Effector memory CD8-positive, alpha-beta T cell (primary cell): ENCODE data around the gene ST3GAL6.

Experiments
- ATAC-seq: fragments of 150-1000 bp; cut with Tn5 transposase; replicated peaks from 2 replicates; pipeline ENCODE4 v1.10.0; 2021; ENCODE audit warnings: mild to moderate bottlenecking, moderate library complexity
- DNase-seq, 3 experiments: peaks; one replicate each; pipeline ENCODE4 v3.0.0; 2021
- H3K27ac Mint-ChIP-seq, 2 donors: one replicate each; pipeline ENCODE4 v1.8.0; 2022; ENCODE audit warnings: mild to moderate bottlenecking in 2 of 2, mixed read lengths in 2 of 2, moderate library complexity in 2 of 2
- H3K27me3 Mint-ChIP-seq, 2 donors: one replicate each; pipeline ENCODE4 v1.8.0; 2022; ENCODE audit warnings: mixed read lengths in 2 of 2
- H3K36me3 Mint-ChIP-seq: one replicate; pipeline ENCODE4 v1.8.0; 2022; ENCODE audit warnings: mild to moderate bottlenecking, moderate library complexity, mixed read lengths; ENCODE audit not compliant: insufficient read depth
- H3K4me1 Mint-ChIP-seq, 2 donors: one replicate each; pipeline ENCODE4 v1.8.0; 2022; ENCODE audit warnings: low read depth in 2 of 2, mixed read lengths in 2 of 2
- H3K4me3 Mint-ChIP-seq, 2 donors: one replicate each; pipeline ENCODE4 v1.8.0; 2022; ENCODE audit warnings: mild to moderate bottlenecking in 2 of 2, mixed read lengths in 2 of 2, moderate library complexity in 2 of 2
- H3K9me3 Mint-ChIP-seq, 2 donors: one replicate each; pipeline ENCODE4 v1.8.0; 2022; ENCODE audit warnings: mixed read lengths in 2 of 2

ST3GAL6 gene

GRCh38 chr3:98770261-98771039 lies 7.3 kb downstream of the ST3GAL6 start:
- H3K9me3 Mint-ChIP-seq = no peaks in the 10 kb centered on the region
- H3K4me1 Mint-ChIP-seq = no peaks in the 10 kb centered on the region
- H3K27ac Mint-ChIP-seq = no peak overlapping the region
- H3K36me3 Mint-ChIP-seq = no peaks in the 10 kb centered on the region
- no peak overlapping the region for H3K4me3 Mint-ChIP-seq
- ATAC-seq (no peak), DNase-seq (no peak)
- H3K27me3 Mint-ChIP-seq = peaks cover 19 to 36% of the 10 kb centered on the region in 2 donors

- H3K4me3 Mint-ChIP-seq = no peak overlapping the region
Observed at GRCh38 chr3:98772022-98772421, 8.9 kb downstream of the ST3GAL6 start.

GRCh38 chr3:98775459-98776139 lies 12.5 kb downstream of the ST3GAL6 start:
- Mint-ChIP-seq H3K4me1 (no peaks in the 10 kb centered on the region), H3K36me3 (no peaks in the 10 kb centered on the region), H3K27me3 (peaks cover 48 to 57% of the 10 kb centered on the region in 2 donors), H3K4me3 (no peak overlapping the region), H3K27ac (no peak overlapping the region), H3K9me3 (peaks cover 0 to 2% of the 10 kb centered on the region in 2 donors)
- no peak for ATAC-seq
- DNase-seq = no peak

More at GRCh38 chr3:98772022-98772421, 8.9 kb downstream of the ST3GAL6 start:
- DNase-seq = no peak
- no peak for ATAC-seq
- no peak overlapping the region for H3K27ac Mint-ChIP-seq
- H3K4me1 Mint-ChIP-seq = no peaks in the 10 kb centered on the region
- no peaks in the 10 kb centered on the region for H3K9me3 Mint-ChIP-seq
- H3K36me3 Mint-ChIP-seq = no peaks in the 10 kb centered on the region
- peaks cover 24 to 39% of the 10 kb centered on the region in 2 donors for H3K27me3 Mint-ChIP-seq

- Mint-ChIP-seq H3K9me3 (peaks cover 0 to 2% of the 10 kb centered on the region in 2 donors), H3K27me3 (peaks cover 50 to 52% of the 10 kb centered on the region in 2 donors), H3K36me3 (no peaks in the 10 kb centered on the region), H3K4me3 (no peak overlapping the region), H3K4me1 (no peaks in the 10 kb centered on the region), H3K27ac (no peak overlapping the region)
- DNase-seq (no peak), ATAC-seq (no peak)
Observed at GRCh38 chr3:98776140-98776493, 13.0 kb downstream of the ST3GAL6 start.

GRCh38 chr3:98777286-98777685 lies 14.1 kb downstream of the ST3GAL6 start:
- H3K27me3 Mint-ChIP-seq = peaks cover 49 to 50% of the 10 kb centered on the region in 2 donors
- ATAC-seq (no peak), DNase-seq (no peak)
- no peak overlapping the region for H3K4me3 Mint-ChIP-seq
- no peaks in the 10 kb centered on the region for H3K36me3 Mint-ChIP-seq
- no peak overlapping the region for H3K27ac Mint-ChIP-seq
- H3K4me1 Mint-ChIP-seq = no peaks in the 10 kb centered on the region
- peaks cover 0 to 2% of the 10 kb centered on the region in 2 donors for H3K9me3 Mint-ChIP-seq

- DNase-seq (no peak), ATAC-seq (no peak)
- Mint-ChIP-seq H3K36me3 (no peaks in the 10 kb centered on the region), H3K9me3 (peaks cover 0 to 2% of the 10 kb centered on the region in 2 donors), H3K4me3 (no peak overlapping the region), H3K27me3 (peaks cover 49 to 50% of the 10 kb centered on the region in 2 donors), H3K4me1 (no peaks in the 10 kb centered on the region), H3K27ac (no peak overlapping the region)
Observed at GRCh38 chr3:98777801-98778220, 14.7 kb downstream of the ST3GAL6 start.

- ATAC-seq (no peak), DNase-seq (no peak)
- H3K36me3 Mint-ChIP-seq = no peaks in the 10 kb centered on the region
- H3K9me3 Mint-ChIP-seq = peaks cover 0 to 2% of the 10 kb centered on the region in 2 donors
- H3K4me1 Mint-ChIP-seq = no peaks in the 10 kb centered on the region
- no peak overlapping the region for H3K27ac Mint-ChIP-seq
- H3K4me3 Mint-ChIP-seq = no peak overlapping the region
- peaks cover 50 to 51% of the 10 kb centered on the region in 2 donors for H3K27me3 Mint-ChIP-seq
Observed at GRCh38 chr3:98778383-98778782, 15.2 kb downstream of the ST3GAL6 start.

- Mint-ChIP-seq H3K4me1 (no peaks in the 10 kb centered on the region), H3K4me3 (no peak overlapping the region), H3K27ac (no peak overlapping the region), H3K9me3 (peaks cover 0 to 2% of the 10 kb centered on the region in 2 donors), H3K36me3 (no peaks in the 10 kb centered on the region), H3K27me3 (peaks cover 47 to 50% of the 10 kb centered on the region in 2 donors)
- no peak for ATAC-seq
- DNase-seq = no peak
Observed at GRCh38 chr3:98778852-98779413, 15.8 kb downstream of the ST3GAL6 start.

- no peak overlapping the region for H3K27ac Mint-ChIP-seq
- H3K27me3 Mint-ChIP-seq = peaks cover 42 to 44% of the 10 kb centered on the region in 2 donors
- DNase-seq (no peak), ATAC-seq (no peak)
- no peaks in the 10 kb centered on the region for H3K4me1 Mint-ChIP-seq
- H3K9me3 Mint-ChIP-seq = peaks cover 0 to 2% of the 10 kb centered on the region in 2 donors
- no peaks in the 10 kb centered on the region for H3K36me3 Mint-ChIP-seq
- H3K4me3 Mint-ChIP-seq = no peak overlapping the region
Observed at GRCh38 chr3:98779541-98780335, 16.6 kb downstream of the ST3GAL6 start.

GRCh38 chr3:98780343-98780742 lies 17.2 kb downstream of the ST3GAL6 start:
- peaks cover 41 to 44% of the 10 kb centered on the region in 2 donors for H3K27me3 Mint-ChIP-seq
- peaks cover 0 to 2% of the 10 kb centered on the region in 2 donors for H3K9me3 Mint-ChIP-seq
- H3K4me3 Mint-ChIP-seq = no peak overlapping the region
- H3K4me1 Mint-ChIP-seq = no peaks in the 10 kb centered on the region
- DNase-seq = no peak
- ATAC-seq = no peak
- H3K27ac Mint-ChIP-seq = no peak overlapping the region
- H3K36me3 Mint-ChIP-seq = no peaks in the 10 kb centered on the region

GRCh38 chr3:98782824-98783500 lies 19.8 kb downstream of the ST3GAL6 start:
- no peaks in the 10 kb centered on the region for H3K9me3 Mint-ChIP-seq
- ATAC-seq (no peak), DNase-seq (no peak)
- H3K4me1 Mint-ChIP-seq = no peaks in the 10 kb centered on the region
- no peak overlapping the region for H3K27ac Mint-ChIP-seq
- H3K4me3 Mint-ChIP-seq = no peak overlapping the region
- H3K27me3 Mint-ChIP-seq = peaks cover 27 to 43% of the 10 kb centered on the region in 2 donors
- no peaks in the 10 kb centered on the region for H3K36me3 Mint-ChIP-seq

- Mint-ChIP-seq H3K27ac (no peak overlapping the region), H3K4me1 (no peaks in the 10 kb centered on the region), H3K4me3 (no peak overlapping the region), H3K36me3 (no peaks in the 10 kb centered on the region), H3K27me3 (peaks cover 16 to 33% of the 10 kb centered on the region in 2 donors), H3K9me3 (no peaks in the 10 kb centered on the region)
- no peak for DNase-seq
- no peak for ATAC-seq
Observed at GRCh38 chr3:98784042-98784441, 20.9 kb downstream of the ST3GAL6 start.
